ENCODE data around the gene ZNF319.

ZNF319 gene

GRCh38 chr16:58045096-58045495, 44.6 kb upstream of the ZNF319 start:
- no peak for TF ChIP-seq EZH2 (optimal IDR thresholded peaks at IDR 0.05; ENCODE audit: low read depth, low read length)
- TF ChIP-seq EZH2phosphoT487 (IDR thresholded peaks at IDR 0.05; ENCODE audit: low read length) = no peak
- TF ChIP-seq CTCF (IDR thresholded peaks at IDR 0.05; ENCODE audit: low read length) = no peak
- Histone ChIP-seq H3K27me3 (replicated peaks; ENCODE audit: insufficient read depth, low read length) (no peaks in the 10 kb centered on the region), H3K9me3 (replicated peaks; ENCODE audit: insufficient read depth, low read length) (no peaks in the 10 kb centered on the region), H3F3A (ENCODE audit: insufficient read depth, low read length) (no peaks in the 10 kb centered on the region), H4K20me1 (ENCODE audit: insufficient read depth, low read length) (no peaks in the 10 kb centered on the region), H3K36me3 (replicated peaks; ENCODE audit: insufficient read depth, low read length) (no peaks in the 10 kb centered on the region), H2AFZ (ENCODE audit: low read length) (no peak overlapping the region), H3K9ac (ENCODE audit: low read length) (no peak overlapping the region), H3K27ac (ENCODE audit: low read length) (no peak overlapping the region), H3K9me2 (replicated peaks; ENCODE audit: insufficient read depth, low read length) (no peaks in the 10 kb centered on the region), H3K4me3 (ENCODE audit: low read length) (no peak overlapping the region), H3K79me2 (ENCODE audit: low read length) (no peaks in the 10 kb centered on the region), H3K4me1 (ENCODE audit: low read length) (no peaks in the 10 kb centered on the region), H3K4me2 (ENCODE audit: low read depth, low read length) (no peak overlapping the region)
- DNase-seq = no peak

GRCh38 chr16:58044266-58045019, 44.0 kb upstream of the ZNF319 start:
- Histone ChIP-seq H3K9me3 (replicated peaks; ENCODE audit: insufficient read depth, low read length) (no peaks in the 10 kb centered on the region), H3K79me2 (ENCODE audit: low read length) (no peaks in the 10 kb centered on the region), H3K27ac (ENCODE audit: low read length) (no peak overlapping the region), H3K9me2 (replicated peaks; ENCODE audit: insufficient read depth, low read length) (no peaks in the 10 kb centered on the region), H2AFZ (ENCODE audit: low read length) (no peak overlapping the region), H3K36me3 (replicated peaks; ENCODE audit: insufficient read depth, low read length) (no peaks in the 10 kb centered on the region), H4K20me1 (ENCODE audit: insufficient read depth, low read length) (no peaks in the 10 kb centered on the region), H3K4me1 (ENCODE audit: low read length) (no peaks in the 10 kb centered on the region), H3K27me3 (replicated peaks; ENCODE audit: insufficient read depth, low read length) (no peaks in the 10 kb centered on the region), H3K4me3 (ENCODE audit: low read length) (no peak overlapping the region), H3K9ac (ENCODE audit: low read length) (no peak overlapping the region), H3F3A (ENCODE audit: insufficient read depth, low read length) (no peaks in the 10 kb centered on the region), H3K4me2 (ENCODE audit: low read depth, low read length) (no peak overlapping the region)
- TF ChIP-seq EZH2phosphoT487 (IDR thresholded peaks at IDR 0.05; ENCODE audit: low read length) = no peak
- TF ChIP-seq EZH2 (optimal IDR thresholded peaks at IDR 0.05; ENCODE audit: low read depth, low read length) = no peak
- TF ChIP-seq CTCF (IDR thresholded peaks at IDR 0.05; ENCODE audit: low read length) = no peak
- no peak for DNase-seq

GRCh38 chr16:58043571-58044155, 43.2 kb upstream of the ZNF319 start:
- H3K9me3 ChIP-seq (replicated peaks; ENCODE audit: insufficient read depth, low read length) = no peaks in the 10 kb centered on the region
- H3K79me2 ChIP-seq (ENCODE audit: low read length) = no peaks in the 10 kb centered on the region
- no peaks in the 10 kb centered on the region for H3F3A ChIP-seq (ENCODE audit: insufficient read depth, low read length)
- DNase-seq = no peak
- no peak overlapping the region for H3K9ac ChIP-seq (ENCODE audit: low read length)
- no peak overlapping the region for H3K4me3 ChIP-seq (ENCODE audit: low read length)
- H3K9me2 ChIP-seq (replicated peaks; ENCODE audit: insufficient read depth, low read length) = no peaks in the 10 kb centered on the region
- H3K4me1 ChIP-seq (ENCODE audit: low read length) = no peaks in the 10 kb centered on the region
- no peaks in the 10 kb centered on the region for H3K27me3 ChIP-seq (replicated peaks; ENCODE audit: insufficient read depth, low read length)
- no peaks in the 10 kb centered on the region for H3K36me3 ChIP-seq (replicated peaks; ENCODE audit: insufficient read depth, low read length)
- H3K27ac ChIP-seq (ENCODE audit: low read length) = no peak overlapping the region
- H2AFZ ChIP-seq (ENCODE audit: low read length) = no peak overlapping the region
- TF ChIP-seq EZH2phosphoT487 (IDR thresholded peaks at IDR 0.05; ENCODE audit: low read length) = no peak
- no peak overlapping the region for H3K4me2 ChIP-seq (ENCODE audit: low read depth, low read length)
- no peaks in the 10 kb centered on the region for H4K20me1 ChIP-seq (ENCODE audit: insufficient read depth, low read length)
